CD4-positive, alpha-beta T cell treated with Interleukin-21 for 1 hour (primary cell): ENCODE results near the gene DYNLL1.
"Not testable (repeated sequence)": the region's sequence is repeated elsewhere in the genome, so short reads cannot be mapped to it uniquely, and the experiment has no call there.

Experiments
- DNase-seq: peaks from one replicate; pipeline ENCODE4 v3.0.0-alpha.2; 2020

Gene DYNLL1

DNA sequence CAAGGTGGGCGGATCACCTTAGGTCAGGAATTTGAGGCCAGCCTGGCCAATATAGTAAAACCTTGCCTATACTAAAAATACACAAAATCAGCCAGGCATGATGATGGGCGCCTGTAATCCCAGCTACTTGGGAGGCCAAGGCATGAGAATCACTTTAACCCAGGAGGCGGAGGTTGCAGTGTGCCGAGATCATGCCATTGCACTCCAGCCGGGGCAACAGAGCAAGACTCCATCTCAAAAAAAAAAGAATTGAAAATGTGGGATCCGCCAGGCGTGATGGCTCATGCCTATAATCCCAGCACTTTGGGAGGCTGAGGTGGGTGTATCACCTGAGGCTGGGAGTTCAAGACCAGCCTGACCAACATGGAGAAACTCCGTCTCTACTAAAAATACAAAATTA is 23.4 kb downstream of the DYNLL1 start:
- DNase-seq, result not testable (repeated sequence)

- DNase-seq, result no peak
Observed at GRCh38 chr12:120522568-120522967, 26.7 kb downstream of the DYNLL1 start.

DNA sequence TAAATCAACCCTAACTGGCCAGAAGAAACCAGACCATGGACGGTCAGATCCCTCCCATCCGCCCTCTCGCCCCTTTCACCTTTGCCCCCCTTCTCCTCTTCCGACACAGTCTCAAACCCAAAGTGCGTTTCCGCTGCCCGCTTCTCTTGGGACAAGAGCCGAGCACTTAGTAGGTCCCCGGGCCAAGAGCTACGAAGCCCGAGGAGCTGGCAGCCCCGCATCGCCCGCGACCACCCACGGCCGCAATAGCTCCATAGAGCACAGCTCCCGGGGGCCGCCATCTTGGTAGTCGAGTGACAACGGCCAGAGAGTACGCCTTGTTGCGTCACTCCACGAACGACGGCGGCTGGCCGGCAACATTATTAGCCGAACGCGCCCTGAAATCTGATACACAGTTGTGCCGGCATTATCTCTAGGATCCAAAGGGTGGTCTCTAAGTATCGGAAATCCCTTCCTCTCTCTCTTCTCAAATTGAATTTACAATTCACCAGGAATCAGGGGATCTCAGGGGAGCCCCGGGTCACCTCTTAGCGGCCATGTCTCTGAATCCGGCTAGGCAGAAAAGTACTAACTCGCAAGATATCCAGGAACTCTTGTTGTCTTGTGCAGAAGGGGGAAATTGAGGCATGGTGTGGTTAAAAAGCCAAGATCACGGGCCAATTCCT is 33.1 kb downstream of the DYNLL1 start, which contains the start of gene COQ5:
Gene COQ5 (minus strand): TSS at position 298 of the 665 bp plus-strand sequence. CDS start 17 bp downstream, at position 281.
- peak; percentile 89 for DNase-seq

DNA sequence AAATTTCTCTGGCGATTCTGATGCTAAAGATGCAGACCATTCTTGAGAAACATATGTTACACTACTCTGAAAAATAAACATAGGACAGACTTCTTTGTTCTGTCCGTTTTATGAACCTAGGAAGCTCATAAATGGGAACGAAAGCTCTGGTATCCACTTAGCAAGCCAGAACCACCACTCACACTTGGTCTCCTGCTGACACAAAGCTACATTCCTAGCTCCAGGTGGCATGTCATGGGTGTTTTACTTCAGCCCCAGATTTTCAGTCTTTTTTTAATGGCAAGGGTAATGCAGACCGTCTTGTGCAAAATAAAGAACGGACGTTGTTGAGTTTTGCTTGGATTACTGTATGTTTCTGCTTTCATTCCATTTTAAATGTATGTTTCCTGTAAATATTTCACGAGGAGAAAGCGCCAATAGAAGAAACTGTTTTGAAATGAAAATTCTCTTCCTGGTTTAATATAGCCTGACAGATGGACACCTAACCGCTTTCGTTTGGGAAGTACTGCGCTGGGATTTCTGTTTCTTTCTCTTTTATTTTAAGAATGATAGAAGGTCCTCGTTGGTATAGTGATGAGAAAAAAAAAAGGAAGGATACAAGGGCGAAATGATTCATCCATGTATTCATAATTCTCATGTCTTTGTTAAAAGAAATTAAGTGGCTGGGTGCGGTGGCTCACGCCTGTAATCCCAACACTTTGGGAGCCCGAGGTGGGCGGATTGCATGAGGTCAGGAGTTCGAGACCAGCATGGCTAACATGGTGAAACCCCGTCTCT is 33.9 kb downstream of the DYNLL1 start:
- DNase-seq, result no peak

DNA sequence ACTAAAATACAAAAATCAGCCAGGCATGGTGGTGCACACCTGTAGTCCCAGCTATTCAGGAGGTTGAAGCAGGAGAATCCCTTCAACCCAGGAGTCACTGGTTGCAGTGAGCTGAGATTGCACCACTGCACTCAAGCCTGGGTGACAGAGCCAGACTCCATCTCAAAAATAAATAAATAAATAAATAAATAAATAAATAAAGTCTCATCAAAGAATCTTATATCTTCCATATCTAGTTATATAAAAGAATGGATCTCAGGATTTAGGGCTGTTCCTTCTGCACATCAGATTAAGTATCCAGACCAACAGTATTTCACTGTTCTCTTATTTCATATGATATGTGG is 34.5 kb downstream of the DYNLL1 start:
- DNase-seq, result not testable (repeated sequence)

- DNase-seq, result no peak
Observed at GRCh38 chr12:120532701-120533238, 36.9 kb downstream of the DYNLL1 start.

DNA sequence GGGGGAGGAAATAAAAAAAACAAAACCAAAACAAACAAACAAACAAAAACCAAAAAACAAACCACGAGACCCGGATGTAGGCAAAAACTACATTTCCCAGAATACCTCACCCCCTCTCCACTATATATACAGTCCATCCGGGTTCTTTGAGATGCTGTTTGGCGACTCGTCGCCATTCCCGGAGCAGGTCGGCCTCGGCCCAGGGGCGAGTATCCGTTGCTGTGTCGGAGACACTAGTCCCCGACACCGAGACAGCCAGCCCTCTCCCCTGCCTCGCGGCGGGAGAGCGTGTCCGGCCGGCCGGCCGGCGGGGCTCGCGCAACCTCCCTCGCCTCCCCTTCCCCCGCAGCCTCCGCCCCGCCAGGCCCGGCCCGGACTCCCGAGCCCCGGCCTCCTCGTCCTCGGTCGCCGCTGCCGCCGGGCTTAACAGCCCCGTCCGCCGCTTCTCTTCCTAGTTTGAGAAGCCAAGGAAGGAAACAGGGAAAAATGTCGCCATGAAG is 38.3 kb downstream of the DYNLL1 start, which contains the start of gene RNF10:
Gene RNF10 (plus strand): TSS at position 154 of the 500 bp plus-strand sequence. CDS start 456 bp downstream, outside the sequence.
- peak; percentile 92 for DNase-seq

GRCh38 chr12:120534703-120535655 is 39.1 kb downstream of the DYNLL1 start:
- peak; percentile 59 for DNase-seq

DNA sequence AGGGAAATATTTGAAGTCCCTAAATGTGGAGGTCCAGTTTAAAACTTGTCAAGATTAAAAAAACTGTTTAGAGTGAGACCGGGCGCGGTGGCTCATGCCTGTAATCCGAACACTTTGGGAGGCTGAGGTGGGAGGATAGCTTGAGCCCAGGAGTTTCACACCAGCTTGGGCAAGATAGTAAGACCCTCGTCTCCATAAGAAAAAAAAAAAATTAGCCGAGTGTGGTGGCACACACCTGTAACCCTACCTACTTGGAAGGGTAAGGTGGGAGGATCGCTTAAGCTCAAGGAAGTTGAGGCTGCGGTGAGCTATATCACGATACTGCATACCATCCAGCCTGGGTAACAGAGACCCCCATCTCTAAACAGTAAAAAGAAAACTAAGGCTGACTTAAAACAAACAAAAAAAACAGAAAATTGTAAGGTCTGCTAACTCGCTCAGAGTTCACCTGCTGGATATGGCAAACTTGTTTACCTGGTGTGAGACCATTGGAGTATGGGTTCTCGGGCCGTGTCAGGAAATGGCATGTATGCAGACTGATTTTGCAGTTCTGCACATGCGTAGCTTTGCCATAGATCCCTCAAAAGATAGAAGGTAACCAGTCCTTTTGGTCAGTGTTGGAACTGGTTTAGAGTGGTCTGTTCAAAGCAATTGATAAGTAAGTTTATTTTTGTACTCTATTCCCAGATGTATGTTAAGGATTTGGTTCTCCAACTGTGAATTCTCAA is 40.3 kb downstream of the DYNLL1 start:
- peak; percentile 50 for DNase-seq

- no peak for DNase-seq
Observed at GRCh38 chr12:120537856-120538220, 41.9 kb downstream of the DYNLL1 start.

- DNase-seq, result no peak
Observed at GRCh38 chr12:120538281-120539156, 42.6 kb downstream of the DYNLL1 start.

DNA sequence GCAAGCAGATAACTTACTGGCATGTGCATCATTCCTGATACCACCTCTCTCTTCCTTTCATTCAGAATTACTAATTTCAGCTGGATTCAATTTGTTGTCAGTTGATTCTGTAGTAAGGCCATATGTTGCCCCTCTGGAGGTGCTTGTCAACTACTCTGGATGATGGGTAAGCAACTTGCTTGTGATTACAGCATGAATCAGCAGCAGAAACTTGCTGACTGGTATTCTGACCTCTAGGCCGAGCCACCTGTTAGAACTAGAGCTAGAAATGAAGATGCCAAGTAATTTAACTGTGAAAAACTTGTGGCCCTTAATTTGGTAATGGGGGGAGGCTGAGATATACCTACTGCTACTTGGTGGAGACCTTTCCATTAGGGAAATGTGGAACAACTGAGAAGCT is 43.4 kb downstream of the DYNLL1 start:
- DNase-seq, result no peak

DNA sequence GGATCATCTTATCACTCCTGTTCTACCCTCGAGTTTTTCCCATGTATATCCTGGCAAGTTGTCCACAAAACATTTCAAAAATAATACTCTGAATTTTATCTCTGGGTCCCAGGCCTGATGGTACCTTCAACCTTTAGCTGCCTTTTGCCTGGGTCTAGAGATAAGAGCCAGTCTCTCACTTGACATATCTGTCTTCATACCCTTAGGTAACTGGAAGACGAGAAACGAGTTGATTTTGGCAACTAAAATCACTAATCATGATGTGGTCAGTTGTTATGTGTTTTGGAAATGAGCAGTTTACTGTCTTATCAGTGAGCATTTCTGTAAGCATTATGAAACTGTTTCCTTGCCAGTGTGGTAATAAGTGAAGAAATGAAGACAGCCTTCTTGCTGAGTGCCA is 44.5 kb downstream of the DYNLL1 start:
- no peak for DNase-seq

GRCh38 chr12:120542166-120542565 is 46.3 kb downstream of the DYNLL1 start:
- no peak for DNase-seq

- no peak for DNase-seq
Observed at GRCh38 chr12:120544691-120545090, 48.8 kb downstream of the DYNLL1 start.

- DNase-seq, result no peak
Observed at GRCh38 chr12:120546050-120546386, 50.1 kb downstream of the DYNLL1 start.
